GM13976 (cell line): ENCODE results near the gene MOSMO.
"Not testable (repeated sequence)": the region's sequence is repeated elsewhere in the genome, so short reads cannot be mapped to it uniquely, and the experiment has no call there.

Source experiments
- DNase-seq: peaks from one replicate; pipeline ENCODE4 v3.0.0; 2012; ENCODE audit warnings: low spot score
- CTCF ChIP-seq: IDR thresholded peaks from 2 replicates; pipeline ENCODE4 v1.5.1; 2012; ENCODE audit warnings: borderline replicate concordance, mild to moderate bottlenecking; ENCODE audit not compliant: insufficient read depth; ENCODE audit errors: extremely low read depth, missing control alignments, control extremely low read depth
- in situ Hi-C: fragments of 300-500 bp; cut with MboI; formaldehyde crosslinking; loops from one replicate; pipeline ENCODE4 v1.12.0; 2022; ENCODE audit warnings: low sequenced_read_pairs, mixed read lengths, inconsistent platforms; ENCODE audit not compliant: unreplicated experiment

MOSMO gene

DNA sequence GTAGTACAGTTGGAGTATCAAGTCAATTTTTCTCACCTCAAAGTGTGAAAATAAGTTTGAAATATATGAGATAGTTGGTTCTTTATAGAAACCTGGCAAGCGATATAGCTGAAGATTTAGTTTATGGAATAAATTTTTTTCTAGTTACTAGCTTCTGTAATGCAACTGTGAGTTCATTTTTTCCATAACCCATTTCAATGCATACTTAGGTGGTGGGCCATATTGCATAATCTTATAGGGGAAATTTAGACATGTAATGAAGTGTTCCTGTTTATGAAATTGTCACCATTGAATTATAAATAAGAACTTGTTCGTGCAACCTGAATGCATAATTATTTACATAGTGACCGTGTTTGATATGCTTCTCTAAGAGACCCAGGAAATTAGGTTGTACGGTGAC is 9.0 kb downstream of the MOSMO start:
- no peak for DNase-seq
- no peak for TF ChIP-seq CTCF
- in situ Hi-C loops, result no loop called here

DNA sequence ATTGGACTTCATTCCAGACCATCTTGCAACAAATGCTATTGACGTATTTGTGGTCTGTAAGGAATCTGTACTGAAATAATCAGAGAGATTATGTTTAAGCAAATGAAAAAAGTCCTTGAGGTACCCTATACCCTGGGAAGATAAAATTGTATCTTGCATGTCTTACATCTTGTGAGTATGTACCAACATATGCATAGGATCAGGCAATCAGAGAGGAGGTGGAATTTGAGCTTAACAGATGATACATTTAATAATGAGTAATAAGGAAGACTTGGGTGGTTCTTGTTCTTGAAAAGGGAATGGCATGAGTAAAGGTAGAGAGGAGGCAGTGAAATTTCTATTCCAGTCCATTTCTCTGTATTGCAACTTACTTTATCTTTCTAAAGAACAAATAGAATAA is 10.6 kb downstream of the MOSMO start:
- DNase-seq, result no peak
- in situ Hi-C loops, result no loop called here
- no peak for TF ChIP-seq CTCF

DNA sequence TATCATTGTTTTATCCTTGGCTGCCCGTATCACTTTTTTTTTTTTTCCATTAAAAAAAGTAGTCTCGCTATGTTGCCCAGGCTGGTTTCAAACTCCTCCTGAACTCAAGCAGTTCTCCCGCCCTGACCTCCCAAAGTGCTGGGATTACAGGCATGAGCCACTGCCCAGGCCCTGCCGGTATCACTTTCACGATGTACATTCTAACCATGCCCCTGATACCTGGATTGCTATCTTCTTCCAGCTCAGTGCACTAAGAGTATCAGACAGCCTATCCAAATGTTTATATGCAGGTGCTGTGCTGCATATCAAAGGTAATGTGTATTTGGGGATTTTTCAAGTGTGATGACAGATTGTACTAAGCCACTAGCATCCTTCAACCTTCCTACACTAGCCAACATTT is 14.2 kb downstream of the MOSMO start:
- DNase-seq, result no peak
- in situ Hi-C loops, result no loop called here
- TF ChIP-seq CTCF, result no peak

DNA sequence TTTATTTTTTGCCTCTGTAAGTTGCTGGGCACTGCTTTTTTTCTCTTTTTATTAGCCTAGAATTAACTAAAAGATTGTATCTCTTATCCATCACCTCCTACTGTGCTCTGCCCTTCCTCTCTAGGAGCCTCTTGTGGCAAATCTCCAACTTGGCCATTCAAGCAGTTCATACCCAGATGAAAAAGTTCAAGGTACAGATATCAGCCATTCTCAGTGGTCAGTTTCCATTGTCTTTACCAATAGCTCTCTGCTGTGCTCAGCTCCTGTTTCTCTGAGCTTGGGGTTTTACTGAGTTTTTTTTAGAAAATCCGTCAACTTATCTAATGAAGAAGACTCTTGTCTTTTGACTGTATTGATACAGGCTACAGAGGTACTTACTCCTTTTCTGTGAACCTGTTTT is 15.6 kb downstream of the MOSMO start:
- DNase-seq, result peak; percentile 63
- in situ Hi-C loops, result no loop called here
- no peak for TF ChIP-seq CTCF

DNA sequence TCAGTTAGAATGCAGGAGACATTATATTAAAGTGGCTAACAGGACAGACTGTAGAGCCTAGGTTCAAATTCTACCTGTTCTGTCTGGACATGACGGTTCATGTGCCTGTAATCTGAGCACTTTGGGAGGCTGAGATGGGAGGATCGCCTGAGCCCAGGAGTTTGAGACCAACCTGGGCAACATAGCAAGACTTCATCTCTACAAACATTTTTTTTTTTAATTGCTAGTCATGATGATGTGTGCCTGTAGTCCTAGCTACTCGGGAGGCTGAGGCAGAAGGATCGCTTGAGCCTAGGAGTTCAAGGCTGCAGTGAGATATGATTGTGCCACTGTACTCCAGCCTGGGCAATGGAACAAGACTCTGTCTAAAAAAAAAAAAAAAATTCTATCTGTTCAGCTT is 16.9 kb downstream of the MOSMO start:
- in situ Hi-C loops, DNase-seq: not testable (repeated sequence)

DNA sequence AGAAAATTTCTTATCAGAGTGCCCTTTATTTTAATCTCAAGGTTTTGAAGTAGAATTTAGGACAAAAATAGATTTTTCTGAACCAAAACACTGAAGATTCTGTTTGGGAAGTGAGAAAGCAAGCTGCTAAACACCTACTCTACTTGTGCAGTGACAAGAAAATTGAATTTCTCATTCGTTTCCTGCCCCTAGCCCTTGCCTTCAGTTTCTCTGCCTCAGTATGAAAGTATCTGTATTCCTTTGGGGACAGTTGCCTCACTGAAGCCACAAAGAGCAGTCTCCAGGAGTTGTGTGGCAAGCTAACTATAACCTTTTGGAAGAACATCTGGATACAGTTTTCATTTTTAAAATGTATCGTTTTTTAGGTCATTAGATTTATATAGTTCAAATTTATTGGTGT is 19.7 kb downstream of the MOSMO start:
- peak; percentile 38 for DNase-seq
- no peak for TF ChIP-seq CTCF
- in situ Hi-C loops, result no loop called here

GRCh38 chr16:22029632-22030031 is 21.7 kb downstream of the MOSMO start:
- no peak for DNase-seq
- no peak for TF ChIP-seq CTCF
- in situ Hi-C loops, result no loop called here
